Measurements from ENCODE around the gene NNT.

GRCh38 chr5:43620944-43621505 is 18.0 kb downstream of the NNT start:
- TF ChIP-seq POLR2A (IDR thresholded peaks at IDR 0.05; ENCODE audit: low read depth, low read length) (no peak), POLR2AphosphoS5 (IDR thresholded peaks at IDR 0.05; ENCODE audit: low read depth, low read length) (no peak), TAF1 (IDR thresholded peaks at IDR 0.05; ENCODE audit: borderline replicate concordance, low read depth, low read length) (no peak)
